Measurements from ENCODE around the gene EXPH5. TPM values are rescaled to one million over a fixed set of nuclear protein-coding genes. Genes with fewer than 3 reads are reported as not detected.

Gene EXPH5
- total and polyA plus RNA-seq, 9 of the 15 experiments (the other 6 are each of a cell fraction or from before 2014, with no cell fraction given) = 1.3 to 8.5 (median 4.8) TPM

DNA sequence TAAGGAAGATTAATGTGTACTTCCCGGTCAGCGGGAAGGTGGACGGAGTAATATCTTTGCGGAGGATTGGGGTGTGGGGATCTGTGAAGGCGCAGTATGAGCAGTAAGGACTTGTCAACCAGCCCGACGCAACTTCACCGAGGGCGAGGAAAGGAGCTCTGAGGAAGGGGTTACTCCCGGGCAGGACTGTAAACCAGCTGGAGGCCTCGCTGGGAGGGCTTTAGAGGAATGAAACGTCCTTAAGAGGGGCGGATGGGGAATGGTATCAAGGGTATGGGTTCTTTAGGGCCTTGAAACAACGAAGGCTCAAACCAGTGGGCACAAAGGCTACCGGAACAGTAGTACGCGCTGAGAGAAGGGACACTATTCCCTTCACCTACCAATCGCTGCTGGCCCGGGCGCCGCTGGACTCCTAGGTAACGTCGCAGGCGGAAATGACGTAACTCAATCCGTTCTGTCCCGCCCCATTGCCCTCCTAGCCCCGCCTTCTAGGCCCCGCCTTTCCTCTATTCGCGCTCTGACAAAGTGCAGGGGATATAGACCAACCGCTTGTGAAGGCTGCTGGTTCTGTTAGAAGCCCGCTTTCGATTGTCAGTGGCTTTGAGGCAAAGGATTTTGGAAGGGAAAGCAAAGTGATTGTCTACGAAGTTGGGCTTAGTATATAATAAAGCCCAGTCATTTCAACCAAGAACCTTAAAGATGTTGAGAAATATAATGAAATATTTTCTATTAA is 126.3 kb downstream of the EXPH5 start, which contains the start of gene C11orf65 (continued):
- TF ChIP-seq, protein P1, sequence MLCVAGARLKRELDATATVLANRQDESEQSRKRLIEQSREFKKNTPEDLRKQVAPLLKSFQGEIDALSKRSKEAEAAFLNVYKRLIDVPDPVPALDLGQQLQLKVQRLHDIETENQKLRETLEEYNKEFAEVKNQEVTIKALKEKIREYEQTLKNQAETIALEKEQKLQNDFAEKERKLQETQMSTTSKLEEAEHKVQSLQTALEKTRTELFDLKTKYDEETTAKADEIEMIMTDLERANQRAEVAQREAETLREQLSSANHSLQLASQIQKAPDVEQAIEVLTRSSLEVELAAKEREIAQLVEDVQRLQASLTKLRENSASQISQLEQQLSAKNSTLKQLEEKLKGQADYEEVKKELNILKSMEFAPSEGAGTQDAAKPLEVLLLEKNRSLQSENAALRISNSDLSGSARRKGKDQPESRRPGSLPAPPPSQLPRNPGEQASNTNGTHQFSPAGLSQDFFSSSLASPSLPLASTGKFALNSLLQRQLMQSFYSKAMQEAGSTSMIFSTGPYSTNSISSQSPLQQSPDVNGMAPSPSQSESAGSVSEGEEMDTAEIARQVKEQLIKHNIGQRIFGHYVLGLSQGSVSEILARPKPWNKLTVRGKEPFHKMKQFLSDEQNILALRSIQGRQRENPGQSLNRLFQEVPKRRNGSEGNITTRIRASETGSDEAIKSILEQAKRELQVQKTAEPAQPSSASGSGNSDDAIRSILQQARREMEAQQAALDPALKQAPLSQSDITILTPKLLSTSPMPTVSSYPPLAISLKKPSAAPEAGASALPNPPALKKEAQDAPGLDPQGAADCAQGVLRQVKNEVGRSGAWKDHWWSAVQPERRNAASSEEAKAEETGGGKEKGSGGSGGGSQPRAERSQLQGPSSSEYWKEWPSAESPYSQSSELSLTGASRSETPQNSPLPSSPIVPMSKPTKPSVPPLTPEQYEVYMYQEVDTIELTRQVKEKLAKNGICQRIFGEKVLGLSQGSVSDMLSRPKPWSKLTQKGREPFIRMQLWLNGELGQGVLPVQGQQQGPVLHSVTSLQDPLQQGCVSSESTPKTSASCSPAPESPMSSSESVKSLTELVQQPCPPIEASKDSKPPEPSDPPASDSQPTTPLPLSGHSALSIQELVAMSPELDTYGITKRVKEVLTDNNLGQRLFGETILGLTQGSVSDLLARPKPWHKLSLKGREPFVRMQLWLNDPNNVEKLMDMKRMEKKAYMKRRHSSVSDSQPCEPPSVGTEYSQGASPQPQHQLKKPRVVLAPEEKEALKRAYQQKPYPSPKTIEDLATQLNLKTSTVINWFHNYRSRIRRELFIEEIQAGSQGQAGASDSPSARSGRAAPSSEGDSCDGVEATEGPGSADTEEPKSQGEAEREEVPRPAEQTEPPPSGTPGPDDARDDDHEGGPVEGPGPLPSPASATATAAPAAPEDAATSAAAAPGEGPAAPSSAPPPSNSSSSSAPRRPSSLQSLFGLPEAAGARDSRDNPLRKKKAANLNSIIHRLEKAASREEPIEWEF (CRISPR knock-in tag; IDR thresholded peaks at IDR 0.05) = 0 out of 2 replicates have a peak, but pooled peaks have one; percentile 24
- TF ChIP-seq POLR2G (IDR thresholded peaks at IDR 0.05; ENCODE audit: low read depth, low read length) (peak; percentile 82), TEAD4 (IDR thresholded peaks at IDR 0.05; ENCODE audit: low read length) (peak; percentile 3; the same call in 1 of the 2 replicates), TEAD4 (CRISPR knock-in tag; IDR thresholded peaks at IDR 0.05; ENCODE audit: borderline replicate concordance) (no peak), ARID1B (IDR thresholded peaks at IDR 0.05) (peak; percentile 32; the same call in 1 of the 2 replicates), ZNF165 (CRISPR knock-in tag; IDR thresholded peaks at IDR 0.05; ENCODE audit: borderline replicate concordance) (no peak), L3MBTL2 (IDR thresholded peaks at IDR 0.05) (peak; percentile 49), TAF7 (tag; IDR thresholded peaks at IDR 0.05) (peak; percentile 89), ZKSCAN1 (IDR thresholded peaks at IDR 0.05; ENCODE audit: low read depth, low read length) (no peak), ZFPM2 (CRISPR knock-in tag; IDR thresholded peaks at IDR 0.05) (no peak), ZC3H4 (CRISPR knock-in tag; IDR thresholded peaks at IDR 0.05; ENCODE audit: borderline replicate concordance) (peak; percentile 98), NR2C2 (CRISPR knock-in tag; IDR thresholded peaks at IDR 0.05) (no peak), NR2C2 (tag; IDR thresholded peaks at IDR 0.05) (peak; percentile 83)
- TF ChIP-seq, protein P2, sequence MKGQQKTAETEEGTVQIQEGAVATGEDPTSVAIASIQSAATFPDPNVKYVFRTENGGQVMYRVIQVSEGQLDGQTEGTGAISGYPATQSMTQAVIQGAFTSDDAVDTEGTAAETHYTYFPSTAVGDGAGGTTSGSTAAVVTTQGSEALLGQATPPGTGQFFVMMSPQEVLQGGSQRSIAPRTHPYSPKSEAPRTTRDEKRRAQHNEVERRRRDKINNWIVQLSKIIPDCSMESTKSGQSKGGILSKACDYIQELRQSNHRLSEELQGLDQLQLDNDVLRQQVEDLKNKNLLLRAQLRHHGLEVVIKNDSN (CRISPR knock-in tag; IDR thresholded peaks at IDR 0.05) = no peak
- TF ChIP-seq, protein P3, sequence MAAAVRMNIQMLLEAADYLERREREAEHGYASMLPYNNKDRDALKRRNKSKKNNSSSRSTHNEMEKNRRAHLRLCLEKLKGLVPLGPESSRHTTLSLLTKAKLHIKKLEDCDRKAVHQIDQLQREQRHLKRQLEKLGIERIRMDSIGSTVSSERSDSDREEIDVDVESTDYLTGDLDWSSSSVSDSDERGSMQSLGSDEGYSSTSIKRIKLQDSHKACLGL (CRISPR knock-in tag; IDR thresholded peaks at IDR 0.05; ENCODE audit: borderline replicate concordance, poor library complexity, severe bottlenecking) = no peak
